Prostate gland (tissue), 2 donors: ENCODE data around the gene PDGFD. TPM values are rescaled to one million over a fixed set of nuclear protein-coding genes. Genes with fewer than 3 reads are reported as not detected.

ENCODE experiments used
- DNase-seq: peaks from one replicate; pipeline ENCODE4 v3.0.0-alpha.2; 2019; ENCODE audit warnings: low spot score
- H3K27ac ChIP-seq, 2 donors: fragments of 200-600 bp; sonication (generic); 2 replicates each; pipeline ENCODE4 v1.5.1; 2017 to 2019
- H3K27me3 ChIP-seq: fragments of 200-600 bp; sonication (generic); replicated peaks from 2 replicates; pipeline ENCODE4 v1.5.1; 2019; ENCODE audit not compliant: insufficient read depth
- H3K36me3 ChIP-seq, 2 donors: fragments of 200-600 bp; sonication (generic); 1 replicate in 1 of 2; 2 replicates in 1 of 2; pipeline versions ENCODE4 v1.5.1 to v1.8.1; 2017 to 2019
- H3K4me1 ChIP-seq: fragments of 200-600 bp; sonication (generic); replicated peaks from 2 replicates; pipeline ENCODE4 v1.5.1; 2019
- H3K4me3 ChIP-seq, 2 donors: fragments of 200-600 bp; sonication (generic); 2 replicates each; pipeline ENCODE4 v1.5.1; 2017 to 2019
- H3K9me3 ChIP-seq: fragments of 200-600 bp; sonication (generic); 2 replicates; pipeline ENCODE4 v1.5.1; 2017
- POLR2A ChIP-seq: fragments of 450-650 bp; IDR thresholded peaks from one replicate; pipeline ENCODE4 v1.6.1; 2016; ENCODE audit warnings: antibody characterized with exemption, mild to moderate bottlenecking
- POLR2AphosphoS5 ChIP-seq: sonication (generic); formaldehyde crosslinking; IDR thresholded peaks from one replicate; pipeline ENCODE4 v1.6.1; 2017; ENCODE audit warnings: antibody characterized with exemption
- WGBS: methylation state at CpG from one replicate; pipeline ENCODE4 v1.1.5; 2018; 5-methylcytosine and 5-hydroxymethylcytosine counted together
- intact Hi-C: fragments of 100-400 bp; cut with DNase I; formaldehyde crosslinking; loops from one replicate; pipeline ENCODE4 v1.14.2; 2022
- total RNA-seq, 2 donors: library from RNA; depleted of rRNA; stranded (reverse); fragments of >200 nt; gene quantifications; one replicate each; pipeline ENCODE4 v1.1.0, GENCODE V29; 2016
- TF ChIP-seq, protein P1 (sequence below), 4 experiments: fragments of 200-600 bp in 2 of 4; fragments of 450-650 bp in 2 of 4; sonication (generic) in 2 of 4; IDR thresholded peaks; 1 replicate in 3 of 4; 2 replicates in 1 of 4; pipeline ENCODE4 v1.5.1; 2016 to 2019; ENCODE audit warnings: antibody characterized with exemption in 4 of 4, mild to moderate bottlenecking in 2 of 4, moderate library complexity in 2 of 4

PDGFD gene
- total RNA-seq, 2 donors from 2014 or later, result 12.6 to 19.4 TPM

DNA sequence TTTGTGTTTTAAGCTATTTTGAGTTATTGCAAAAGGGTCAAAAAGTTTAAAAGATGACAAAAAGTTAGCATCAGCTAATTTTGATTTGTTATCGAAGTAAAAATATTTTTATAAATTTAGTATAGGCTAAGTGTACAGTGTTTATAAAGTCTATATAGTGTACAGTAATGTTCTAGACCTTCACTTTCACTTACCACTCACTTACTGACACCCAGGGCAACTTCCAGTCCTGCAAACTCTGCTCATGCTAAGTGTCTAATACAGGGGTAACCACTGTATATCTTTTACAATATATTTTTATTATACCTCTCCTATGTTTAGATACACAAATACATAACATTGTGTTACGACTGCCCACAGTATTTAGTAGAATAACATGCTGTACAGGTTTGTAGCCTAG lies 59.7 kb downstream of the PDGFD start:
- TF ChIP-seq POLR2A, result no peak
- no peak for TF ChIP-seq POLR2AphosphoS5
- DNase-seq, result no peak

GRCh38 chr11:104098555-104098954 lies 65.4 kb downstream of the PDGFD start:
- no peak for DNase-seq
- H3K27ac ChIP-seq, result no peak overlapping the region
- no peaks in the 10 kb centered on the region for H3K4me1 ChIP-seq
- H3K9me3 ChIP-seq, result no peaks in the 10 kb centered on the region
- WGBS, result 59% methylated on average over 3 of the region's 3 CpGs
- H3K4me3 ChIP-seq, result no peak overlapping the region
- no peaks in the 10 kb centered on the region for H3K27me3 ChIP-seq
- TF ChIP-seq POLR2A, result no peak
- TF ChIP-seq, protein P1, sequence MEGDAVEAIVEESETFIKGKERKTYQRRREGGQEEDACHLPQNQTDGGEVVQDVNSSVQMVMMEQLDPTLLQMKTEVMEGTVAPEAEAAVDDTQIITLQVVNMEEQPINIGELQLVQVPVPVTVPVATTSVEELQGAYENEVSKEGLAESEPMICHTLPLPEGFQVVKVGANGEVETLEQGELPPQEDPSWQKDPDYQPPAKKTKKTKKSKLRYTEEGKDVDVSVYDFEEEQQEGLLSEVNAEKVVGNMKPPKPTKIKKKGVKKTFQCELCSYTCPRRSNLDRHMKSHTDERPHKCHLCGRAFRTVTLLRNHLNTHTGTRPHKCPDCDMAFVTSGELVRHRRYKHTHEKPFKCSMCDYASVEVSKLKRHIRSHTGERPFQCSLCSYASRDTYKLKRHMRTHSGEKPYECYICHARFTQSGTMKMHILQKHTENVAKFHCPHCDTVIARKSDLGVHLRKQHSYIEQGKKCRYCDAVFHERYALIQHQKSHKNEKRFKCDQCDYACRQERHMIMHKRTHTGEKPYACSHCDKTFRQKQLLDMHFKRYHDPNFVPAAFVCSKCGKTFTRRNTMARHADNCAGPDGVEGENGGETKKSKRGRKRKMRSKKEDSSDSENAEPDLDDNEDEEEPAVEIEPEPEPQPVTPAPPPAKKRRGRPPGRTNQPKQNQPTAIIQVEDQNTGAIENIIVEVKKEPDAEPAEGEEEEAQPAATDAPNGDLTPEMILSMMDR (IDR thresholded peaks at IDR 0.05), result no peak
- no peak for TF ChIP-seq POLR2AphosphoS5
- intact Hi-C loops, result no loop called here
- H3K36me3 ChIP-seq, result no peaks in the 10 kb centered on the region

More for the DNA sequence above, 59.7 kb downstream of the PDGFD start:
- Histone ChIP-seq H3K4me1 (no peaks in the 10 kb centered on the region), H3K27me3 (no peaks in the 10 kb centered on the region), H3K4me3 (no peak overlapping the region), H3K9me3 (no peaks in the 10 kb centered on the region), H3K27ac (no peak overlapping the region), H3K36me3 (no peaks in the 10 kb centered on the region)
- WGBS, result 92% methylated on average over 2 of the region's 2 CpGs
- intact Hi-C loops, result no loop called here

DNA sequence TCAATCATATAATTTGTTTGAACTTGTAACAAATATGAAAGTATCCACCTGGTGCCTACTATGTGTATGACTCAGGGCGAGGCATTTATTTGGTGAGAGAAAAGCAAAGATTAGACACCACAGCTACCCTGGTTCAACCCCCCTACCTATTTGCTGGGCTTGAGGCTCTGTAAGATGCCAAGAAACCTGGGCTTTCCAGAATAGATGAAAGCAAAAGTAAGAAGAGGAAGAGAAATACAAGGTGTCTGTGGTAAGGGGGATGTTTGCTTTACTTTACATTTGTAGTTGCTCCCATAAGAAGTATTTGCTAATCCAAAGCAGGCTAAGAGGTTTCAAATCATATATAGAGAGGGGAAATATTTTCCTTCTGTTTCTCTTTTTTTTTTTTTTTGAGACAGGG lies 65.8 kb downstream of the PDGFD start:
- no peak for TF ChIP-seq POLR2AphosphoS5
- TF ChIP-seq POLR2A, result no peak
- TF ChIP-seq, protein P1 (IDR thresholded peaks at IDR 0.05), result no peak
- no peaks in the 10 kb centered on the region for H3K36me3 ChIP-seq
- intact Hi-C loops, result no loop called here
- no peaks in the 10 kb centered on the region for H3K27me3 ChIP-seq
- WGBS, result 100% methylated on average over 1 of the region's 1 CpG
- H3K9me3 ChIP-seq, result no peaks in the 10 kb centered on the region
- H3K4me3 ChIP-seq, result no peak overlapping the region
- no peaks in the 10 kb centered on the region for H3K4me1 ChIP-seq
- DNase-seq, result no peak
- H3K27ac ChIP-seq, result no peak overlapping the region

- H3K27me3 ChIP-seq, result no peaks in the 10 kb centered on the region
- intact Hi-C loops, result no loop called here
- no peak for DNase-seq
- H3K36me3 ChIP-seq, result no peaks in the 10 kb centered on the region
- TF ChIP-seq, protein P1 (IDR thresholded peaks at IDR 0.05), result no peak
- TF ChIP-seq POLR2AphosphoS5, result no peak
- no peak for TF ChIP-seq POLR2A
- no peaks in the 10 kb centered on the region for H3K9me3 ChIP-seq
- no peaks in the 10 kb centered on the region for H3K4me1 ChIP-seq
- WGBS, result 76% methylated on average over 4 of the region's 4 CpGs
- no peak overlapping the region for H3K4me3 ChIP-seq
- H3K27ac ChIP-seq, result no peak overlapping the region
These were observed 67.0 kb downstream of the PDGFD start for GRCh38 chr11:104096900-104097299.

GRCh38 chr11:104095791-104096190 lies 68.2 kb downstream of the PDGFD start:
- no peak for TF ChIP-seq POLR2A
- TF ChIP-seq POLR2AphosphoS5, result no peak
- TF ChIP-seq, protein P1 (IDR thresholded peaks at IDR 0.05), result no peak
- H3K4me1 ChIP-seq, result no peaks in the 10 kb centered on the region
- no peak overlapping the region for H3K4me3 ChIP-seq
- no peaks in the 10 kb centered on the region for H3K36me3 ChIP-seq
- no peaks in the 10 kb centered on the region for H3K9me3 ChIP-seq
- intact Hi-C loops, result no loop called here
- DNase-seq, result no peak
- H3K27me3 ChIP-seq, result no peaks in the 10 kb centered on the region
- no peak overlapping the region for H3K27ac ChIP-seq
